Heart right ventricle (tissue), 16 donors: ENCODE measurements around the gene CELF4. TPM values are rescaled to one million over a fixed set of nuclear protein-coding genes. Genes with fewer than 3 reads are reported as not detected.

ENCODE experiments used
- ATAC-seq, 8 donors: fragments of 200-7000 bp; cut with Tn5 transposase; one replicate each; pipeline ENCODE4 v1.9.1; 2020; ENCODE audit warnings: mild to moderate bottlenecking in 8 of 8, moderate library complexity in 8 of 8, moderate number of reproducible peaks in 1 of 8
- DNase-seq, 2 donors: peaks; one replicate each; pipeline ENCODE4 v3.0.0-alpha.2; 2020
- H3K27ac ChIP-seq, 10 donors: fragments of 200-600 bp; sonication (generic) in 2 of 10; one replicate each; pipeline versions ENCODE4 v1.5.0 to v1.8.0; 2020 to 2022; ENCODE audit warnings: mild to moderate bottlenecking in 3 of 10
- H3K27me3 ChIP-seq, 7 donors: fragments of 200-600 bp; one replicate each; pipeline ENCODE4 v1.8.0; 2021 to 2022; ENCODE audit warnings: mild to moderate bottlenecking in 2 of 7
- H3K36me3 ChIP-seq, 9 donors: fragments of 200-600 bp; sonication (generic) in 1 of 9; one replicate each; pipeline versions ENCODE4 v1.5.0 to v1.8.0; 2020 to 2022; ENCODE audit warnings: mild to moderate bottlenecking in 2 of 9
- H3K4me1 ChIP-seq, 9 donors: fragments of 200-600 bp; sonication (generic) in 1 of 9; one replicate each; pipeline versions ENCODE4 v1.5.0 to v1.8.0; 2020 to 2022; ENCODE audit warnings: mild to moderate bottlenecking in 4 of 9
- H3K4me3 ChIP-seq, 10 donors: fragments of 200-600 bp; sonication (generic) in 2 of 10; one replicate each; pipeline versions ENCODE4 v1.5.0 to v1.8.0; 2020 to 2022; ENCODE audit warnings: mild to moderate bottlenecking in 7 of 10, moderate library complexity in 2 of 10
- H3K9me3 ChIP-seq, 11 donors: fragments of 200-600 bp in 10 of 11; sonication (generic) in 2 of 11; one replicate each; pipeline versions ENCODE4 v1.5.0 to v1.8.0; 2013 to 2022; ENCODE audit warnings: mild to moderate bottlenecking in 2 of 11, control low read depth in 1 of 11, moderate library complexity in 1 of 11
- WGBS, 2 donors: extraction: QIAGEN DNeasy Blood & Tissue Kit; methylation state at CpG; one replicate each; pipeline ENCODE4 v1.1.7; 2013; ENCODE audit warnings: inconsistent platforms in 1 of 2; 5-methylcytosine and 5-hydroxymethylcytosine counted together
- intact Hi-C, 10 donors: fragments of 100-400 bp; cut with DNase I; formaldehyde crosslinking; loops; one replicate each; pipeline versions ENCODE4 v1.11.1 to v1.14.2; 2022
- polyA plus RNA-seq, 2 donors: library from polyadenylated mRNA; stranded (reverse); fragments of 200-250 nt; gene quantifications; one replicate each; pipeline ENCODE4 v1.2.3, GENCODE V29; 2013
- total RNA-seq, 10 donors: library from RNA; stranded (reverse); fragmentation: NEBNext Ultra II Directional in 3 of 10; extraction: Animal tissue kit (Norgen Biotek cat#: 25700) in 3 of 10; gene quantifications; one replicate each; pipeline versions ENCODE4 v1.2.1 to v1.2.4, GENCODE V29; 2021 to 2023
- TF ChIP-seq, protein P1 (sequence below), 9 donors: fragments of 200-600 bp; sonication (generic) in 2 of 9; IDR thresholded peaks; one replicate each; pipeline versions ENCODE4 v1.5.0 to v1.8.0; 2021 to 2022; ENCODE audit warnings: antibody characterized with exemption in 9 of 9, mild to moderate bottlenecking in 5 of 9, moderate library complexity in 1 of 9
- donor health status: Arrhythmogenic right ventricular cardiomyopathy.
- donor health status: ischemic (EF 13 %, LVEDD 7.1; RV severe dilation, severe dysfunction).
- donor health status: healthy with polysubstance abuse.
- donor health status: DM: no; HTN: yes; CAD: no.
- donor health status: DM: no; HTN: no; CAD: no.
- donor health status: ischemic (EF 25% LVEDD 6.9; RV normal size, moderate dysfunction).
- donor health status: ischemic (EF 25% LVEDD 5.7; RV mildly dilated, moderate dysfunction).
- donor health status: healthy.
- donor health status: DM: yes; HTN: yes; CAD: no.
- donor health status: Ischemic cardiomyopathy.
- donor health status: ischemic (EF 35%, LVEDD 5.7; RV mildly dilated, moderate dysfunction).
- donor health status: nonischemic (EF 11% LVEDD 7.7; RV severe dilation, severe dysfunction).
- donor health status: DM: yes; HTN: yes; CAD: no.
- donor health status: PGD.
- donor health status: ischemic (EF 29% LVEDD 5.4; RV normal size, mild dysfunction).
- donor health status: nonischemic (EF 23%, LVEDD 6.1; RV moderate dilation, normal function).

Gene CELF4
- total and polyA plus RNA-seq, 12 donors = 0.07 to 1.2 (median 0.31) TPM; not detected in 1

DNA sequence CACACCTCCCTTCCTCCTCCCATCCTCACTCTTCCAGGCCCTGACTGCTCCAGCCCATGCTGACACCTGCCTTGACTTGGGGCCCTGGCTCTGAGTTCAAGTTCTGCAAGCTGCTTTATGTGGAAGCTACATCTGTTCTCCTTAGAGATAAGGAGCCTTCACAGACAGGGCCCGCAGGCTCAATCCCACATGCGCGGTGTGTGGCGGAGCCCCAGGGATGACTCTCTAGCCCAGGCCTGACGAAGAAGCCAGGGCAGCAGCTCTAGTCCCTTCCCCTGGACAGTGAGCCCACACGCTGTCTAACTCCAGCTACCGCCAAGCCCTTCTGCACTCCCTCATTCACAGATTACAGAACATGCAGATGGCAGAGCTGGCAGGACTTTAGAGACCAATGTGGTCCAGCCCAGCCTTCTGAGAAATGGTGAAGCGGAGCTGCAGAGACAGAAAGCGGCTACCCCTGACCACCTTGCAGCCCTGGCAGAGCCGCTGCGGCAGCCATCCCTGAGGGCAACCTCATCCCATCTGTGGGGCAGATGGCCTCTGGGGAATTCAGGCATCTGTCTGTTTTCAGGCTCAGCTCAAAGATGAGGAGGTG, 304.3 kb downstream of the CELF4 start:
- WGBS, 2 donors = 85% methylated on average over 11 of the region's 11 CpGs
- peaks cover 0 to 62% (median 37%) of the 10 kb centered on the region in 7 donors for H3K27me3 ChIP-seq
- no peak for ATAC-seq
- TF ChIP-seq, protein P1, sequence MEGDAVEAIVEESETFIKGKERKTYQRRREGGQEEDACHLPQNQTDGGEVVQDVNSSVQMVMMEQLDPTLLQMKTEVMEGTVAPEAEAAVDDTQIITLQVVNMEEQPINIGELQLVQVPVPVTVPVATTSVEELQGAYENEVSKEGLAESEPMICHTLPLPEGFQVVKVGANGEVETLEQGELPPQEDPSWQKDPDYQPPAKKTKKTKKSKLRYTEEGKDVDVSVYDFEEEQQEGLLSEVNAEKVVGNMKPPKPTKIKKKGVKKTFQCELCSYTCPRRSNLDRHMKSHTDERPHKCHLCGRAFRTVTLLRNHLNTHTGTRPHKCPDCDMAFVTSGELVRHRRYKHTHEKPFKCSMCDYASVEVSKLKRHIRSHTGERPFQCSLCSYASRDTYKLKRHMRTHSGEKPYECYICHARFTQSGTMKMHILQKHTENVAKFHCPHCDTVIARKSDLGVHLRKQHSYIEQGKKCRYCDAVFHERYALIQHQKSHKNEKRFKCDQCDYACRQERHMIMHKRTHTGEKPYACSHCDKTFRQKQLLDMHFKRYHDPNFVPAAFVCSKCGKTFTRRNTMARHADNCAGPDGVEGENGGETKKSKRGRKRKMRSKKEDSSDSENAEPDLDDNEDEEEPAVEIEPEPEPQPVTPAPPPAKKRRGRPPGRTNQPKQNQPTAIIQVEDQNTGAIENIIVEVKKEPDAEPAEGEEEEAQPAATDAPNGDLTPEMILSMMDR (IDR thresholded peaks at IDR 0.05) = no peak
- no peaks in the 10 kb centered on the region for H3K4me1 ChIP-seq
- H3K36me3 ChIP-seq = no peaks in the 10 kb centered on the region
- H3K4me3 ChIP-seq = no peak overlapping the region
- no peak overlapping the region for H3K27ac ChIP-seq
- H3K9me3 ChIP-seq = no peaks in the 10 kb centered on the region
- no peak for DNase-seq
- intact Hi-C loops = no loop called here

DNA sequence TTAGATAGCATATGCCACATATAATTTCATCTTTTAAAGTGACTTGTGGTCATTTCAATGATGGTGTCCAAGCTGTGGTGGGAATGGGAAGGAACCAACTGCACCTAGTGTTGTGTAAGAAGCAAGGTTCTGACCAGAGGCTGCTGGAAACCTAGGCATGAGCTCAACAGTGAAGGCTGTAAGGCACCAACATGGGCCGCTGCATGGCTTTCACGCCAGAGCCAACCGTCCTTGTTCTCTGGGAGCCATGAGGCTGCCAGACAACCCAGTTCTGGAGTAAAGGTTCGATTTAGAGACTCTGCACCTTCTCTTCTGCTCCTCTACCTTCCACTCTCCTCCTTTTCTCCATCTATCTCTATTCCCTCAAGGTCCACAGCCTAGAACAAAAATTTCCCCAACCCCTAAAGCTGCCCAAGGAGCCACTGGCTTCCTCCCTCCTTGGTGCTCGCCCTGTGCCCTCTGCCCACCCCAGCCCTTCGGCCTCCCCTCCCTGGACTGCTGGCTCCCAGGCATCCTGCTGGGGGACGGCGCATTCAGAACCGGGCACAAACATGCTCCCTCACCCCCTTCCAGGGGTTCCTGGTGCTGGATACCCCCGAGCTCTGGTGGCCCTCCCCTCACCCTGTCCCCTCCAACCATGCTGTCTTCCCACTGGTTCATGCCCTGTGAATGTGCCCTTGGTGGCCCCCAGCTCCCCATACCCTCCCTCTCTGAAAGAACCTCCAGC, 305.1 kb downstream of the CELF4 start:
- TF ChIP-seq, protein P1 (IDR thresholded peaks at IDR 0.05) = no peak
- H3K4me1 ChIP-seq = no peaks in the 10 kb centered on the region
- no peak for ATAC-seq
- no peak overlapping the region for H3K27ac ChIP-seq
- no peak for DNase-seq
- intact Hi-C loops = no loop called here
- 75 to 87% methylated on average over 10 of the region's 10 CpGs for WGBS, 2 donors
- H3K9me3 ChIP-seq = no peaks in the 10 kb centered on the region
- no peaks in the 10 kb centered on the region for H3K36me3 ChIP-seq
- no peak overlapping the region for H3K4me3 ChIP-seq
- peaks cover 0 to 69% (median 39%) of the 10 kb centered on the region in 7 donors for H3K27me3 ChIP-seq

DNA sequence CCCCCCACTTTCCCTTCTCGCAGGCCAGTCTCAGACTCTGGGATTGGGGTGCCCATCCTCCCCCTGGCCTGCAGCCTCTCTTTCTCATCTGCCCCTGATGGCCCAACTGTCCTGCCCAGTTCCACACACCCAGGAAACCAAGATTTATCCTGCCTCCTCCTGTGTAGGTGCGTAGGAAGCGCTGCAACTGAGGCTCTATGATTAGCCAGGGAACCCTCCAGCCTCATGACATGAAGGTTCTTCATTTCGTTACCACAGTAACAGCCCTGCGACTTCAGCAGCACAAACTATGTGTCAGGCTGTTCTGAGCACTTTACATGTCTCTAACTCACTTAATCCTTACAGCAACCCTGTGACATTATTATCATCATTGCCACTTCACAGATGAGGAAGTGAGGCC, 305.9 kb downstream of the CELF4 start:
- no peaks in the 10 kb centered on the region for H3K36me3 ChIP-seq
- H3K4me3 ChIP-seq = no peak overlapping the region
- TF ChIP-seq, protein P1 (IDR thresholded peaks at IDR 0.05) = no peak
- intact Hi-C loops = no loop called here
- no peak for ATAC-seq
- H3K4me1 ChIP-seq = peaks cover 0 to under 1% (median 0%) of the 10 kb centered on the region in 9 donors
- WGBS, 2 donors = 75 to 76% methylated on average over 5 of the region's 5 CpGs
- H3K27me3 ChIP-seq = peaks cover 0 to 75% (median 43%) of the 10 kb centered on the region in 7 donors
- no peak overlapping the region for H3K27ac ChIP-seq
- DNase-seq = no peak
- no peaks in the 10 kb centered on the region for H3K9me3 ChIP-seq

DNA sequence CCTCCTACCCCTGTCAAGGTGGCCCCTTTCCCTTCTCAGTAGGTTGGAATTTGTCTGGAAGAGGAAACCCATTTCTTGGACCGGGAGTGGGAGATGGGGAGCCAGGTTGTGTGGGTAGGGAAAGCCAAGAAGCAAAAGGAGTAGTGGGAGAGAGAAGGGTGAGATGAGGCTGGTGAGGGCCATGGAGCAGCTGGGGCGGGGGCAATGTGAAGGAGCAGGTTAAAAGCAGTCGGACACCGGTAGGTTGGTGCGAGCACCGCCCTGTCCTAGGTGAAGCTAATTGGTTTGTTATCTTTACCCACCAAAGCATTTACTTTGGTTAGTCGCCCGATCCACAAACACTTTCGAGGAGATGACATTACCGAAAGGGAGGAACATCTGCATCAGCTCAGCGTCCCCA, 306.8 kb downstream of the CELF4 start:
- Histone ChIP-seq H3K4me1 (peaks cover 0 to 7% (median 0%) of the 10 kb centered on the region in 9 donors), H3K27ac (no peak overlapping the region), H3K36me3 (no peaks in the 10 kb centered on the region), H3K9me3 (no peaks in the 10 kb centered on the region), H3K27me3 (peaks cover 3 to 83% (median 52%) of the 10 kb centered on the region in 7 donors), H3K4me3 (no peak overlapping the region)
- WGBS, 2 donors = 51 to 59% methylated on average over 11 of the region's 11 CpGs
- DNase-seq (no peak), ATAC-seq (no peak)
- intact Hi-C loops = no loop called here
- TF ChIP-seq, protein P1 (IDR thresholded peaks at IDR 0.05) = no peak
